ENCODE results near the gene LRRC8B.
A peak's percentile ranks its signal among the peaks of the same experiment; 100 is the strongest.
"Not testable (repeated sequence)": the region's sequence is repeated elsewhere in the genome, so short reads cannot be mapped to it uniquely, and the experiment has no call there.

LRRC8B gene

GRCh38 chr1:89525169-89525855 lies 683 bp downstream of the LRRC8B start:
- DNase-seq (ENCODE audit: low read depth) = no peak

- DNase-seq (ENCODE audit: low read depth) = no peak
Observed at GRCh38 chr1:89527256-89527655, 2.6 kb downstream of the LRRC8B start.

GRCh38 chr1:89527750-89528381 lies 3.2 kb downstream of the LRRC8B start:
- DNase-seq (ENCODE audit: low read depth) = no peak

GRCh38 chr1:89528382-89528780 lies 3.8 kb downstream of the LRRC8B start:
- DNase-seq (ENCODE audit: low read depth) = no peak

GRCh38 chr1:89529196-89529595 lies 4.6 kb downstream of the LRRC8B start:
- DNase-seq (ENCODE audit: low read depth) = no peak

GRCh38 chr1:89530444-89531089 lies 5.9 kb downstream of the LRRC8B start:
- no peak for DNase-seq (ENCODE audit: low read depth)

- DNase-seq (ENCODE audit: low read depth) = no peak
Observed at GRCh38 chr1:89531480-89532139, 7.0 kb downstream of the LRRC8B start.

- no peak for DNase-seq (ENCODE audit: low read depth)
Observed at GRCh38 chr1:89532228-89532627, 7.6 kb downstream of the LRRC8B start.

GRCh38 chr1:89532866-89533265 lies 8.2 kb downstream of the LRRC8B start:
- no peak for DNase-seq (ENCODE audit: low read depth)

GRCh38 chr1:89535537-89535936 lies 10.9 kb downstream of the LRRC8B start:
- DNase-seq (ENCODE audit: low read depth) = no peak

GRCh38 chr1:89536555-89537341 lies 12.1 kb downstream of the LRRC8B start:
- DNase-seq (ENCODE audit: low read depth) = no peak

GRCh38 chr1:89538361-89538760 lies 13.7 kb downstream of the LRRC8B start:
- peak; percentile 72 for DNase-seq (ENCODE audit: low read depth)

- no peak for DNase-seq (ENCODE audit: low read depth)
Observed at GRCh38 chr1:89539128-89539527, 14.5 kb downstream of the LRRC8B start.

GRCh38 chr1:89540406-89540970 lies 15.9 kb downstream of the LRRC8B start:
- DNase-seq (ENCODE audit: low read depth) = no peak

- no peak for DNase-seq (ENCODE audit: low read depth)
Observed at GRCh38 chr1:89542345-89542744, 17.7 kb downstream of the LRRC8B start.

- DNase-seq (ENCODE audit: low read depth) = not testable (repeated sequence)
Observed at GRCh38 chr1:89543632-89544031, 19.0 kb downstream of the LRRC8B start.

GRCh38 chr1:89545264-89546038 lies 20.8 kb downstream of the LRRC8B start:
- DNase-seq (ENCODE audit: low read depth) = peak; percentile 61

GRCh38 chr1:89546082-89546889 lies 21.7 kb downstream of the LRRC8B start:
- DNase-seq (ENCODE audit: low read depth) = no peak

- no peak for DNase-seq (ENCODE audit: low read depth)
Observed at GRCh38 chr1:89546934-89547562, 22.4 kb downstream of the LRRC8B start.
